ENCODE results near the gene NPC1. TPM values are rescaled to one million over a fixed set of nuclear protein-coding genes. Genes with fewer than 3 reads are reported as not detected.

Gene NPC1
- total and polyA plus RNA-seq, 2 of the 8 experiments (the other 6 are each of a cell fraction or from before 2014, with no cell fraction given): 34.1 to 39.5 TPM

GRCh38 chr18:23583071-23583865, 3.0 kb downstream of the NPC1 start:
- Histone ChIP-seq H3K14ac (ENCODE audit: insufficient read length) (no peak overlapping the region), H3K23me2 (ENCODE audit: low read depth, low read length) (peaks cover 9% of the 10 kb centered on the region), H2BK15ac (ENCODE audit: low read length) (no peak overlapping the region), H4K5ac (ENCODE audit: insufficient read length, low read depth, low read length) (no peak overlapping the region), H2BK12ac (ENCODE audit: low read depth, low read length) (no peak overlapping the region), H3K23ac (ENCODE audit: insufficient read length) (no peak overlapping the region), H3K9me3 (ENCODE audit: insufficient read depth in 2 of 2, low read depth in 1 of 2, low read length in 1 of 2) (no peaks in the 10 kb centered on the region), H3K4me2 (ENCODE audit: insufficient read depth in 1 of 2, low read depth in 2 of 2, low read length in 2 of 2) (no peak overlapping the region), H3K4me3 (ENCODE audit: extremely low read depth in 1 of 4, insufficient read depth in 2 of 4, low read depth in 3 of 4, low read length in 4 of 4) (no peak overlapping the region), H3K18ac (ENCODE audit: extremely low read depth, low read length) (no peak overlapping the region), H4K8ac (ENCODE audit: extremely low read depth, insufficient read depth, low read length) (no peak overlapping the region), H2AK5ac (ENCODE audit: low read depth, low read length) (no peak overlapping the region), H3K4ac (replicated peaks; ENCODE audit: insufficient read length, low read depth, low read length) (no peak overlapping the region), H2BK5ac (ENCODE audit: low read depth, low read length) (no peak overlapping the region), H3K27ac (ENCODE audit: low read depth, low read length) (no peak overlapping the region), H2BK20ac (ENCODE audit: low read length) (no peak overlapping the region), H3K27me3 (replicated peaks in 1 of 4; ENCODE audit: control insufficient read depth in 3 of 4, extremely low read depth in 1 of 4, insufficient read depth in 3 of 4, low read length in 3 of 4) (peaks cover 0 to 2% (median 0%) of the 10 kb centered on the region in 4 experiments; a peak in 1 of 7 replicates), H3K9ac (replicated peaks in 1 of 4; ENCODE audit: extremely low read depth in 1 of 4, low read depth in 3 of 4, low read length in 3 of 4) (no peak overlapping the region), H3K56ac (replicated peaks; ENCODE audit: insufficient read length, low read depth, low read length) (no peak overlapping the region), H2BK120ac (replicated peaks; ENCODE audit: low read depth, low read length) (no peak overlapping the region), H4K20me1 (replicated peaks in 1 of 2; ENCODE audit: control insufficient read depth in 1 of 2, insufficient read depth in 2 of 2, low read length in 2 of 2) (peaks cover 0 to 4% of the 10 kb centered on the region in 2 experiments), H3K79me2 (ENCODE audit: control insufficient read depth in 1 of 2, insufficient read depth in 2 of 2, low read length in 2 of 2) (peaks cover 0 to 62% of the 10 kb centered on the region in 2 experiments; a peak in 2 of 4 replicates), H4K91ac (replicated peaks; ENCODE audit: insufficient read length, low read length) (no peak overlapping the region), H3K79me1 (ENCODE audit: low read depth, low read length) (peaks cover 12% of the 10 kb centered on the region), H2AFZ (ENCODE audit: low read length) (no peak overlapping the region), H3K36me3 (ENCODE audit: control insufficient read depth in 2 of 4, insufficient read depth in 4 of 4, low read length in 3 of 4) (peaks cover 0 to 4% (median 0%) of the 10 kb centered on the region in 4 experiments; a peak in 1 of 8 replicates), H3K4me1 (replicated peaks in 1 of 4; ENCODE audit: control insufficient read depth in 3 of 4, insufficient read depth in 4 of 4, low read length in 3 of 4) (peaks cover 0 to 3% (median 1%) of the 10 kb centered on the region in 4 experiments; a peak in 3 of 7 replicates)
- TF ChIP-seq TEAD4 (IDR thresholded peaks at IDR 0.05; ENCODE audit: low read depth, low read length): no peak
- TF ChIP-seq CTCF (IDR thresholded peaks at IDR 0.05; ENCODE audit: control extremely low read depth in 1 of 3, insufficient read depth in 1 of 3, low read depth in 1 of 3, low read length in 3 of 3): no peak
- DNase-seq (ENCODE audit: low read depth in 1 of 2, low spot score in 2 of 2) (no peak), FAIRE-seq (no peak)
- ChIA-PET CTCF (ENCODE audit: partially characterized antibody) (interaction anchor here (0.6 to 2.2 kb wide), 2 partner anchors 14 to 221 kb away, joined by 4 to 9 read pairs; no protein-coding TSS in a partner anchor), POLR2A (ENCODE audit: partially characterized antibody) (no interaction called here)
- WGBS, 2 experiments (ENCODE audit: extremely low coverage in 1 of 2, insufficient coverage in 1 of 2, insufficient read length in 1 of 2, insufficient replicate concordance in 2 of 2, low coverage in 1 of 2, low lambda C conversion rate in 2 of 2, missing lambda C conversion rate in 1 of 2): 88% methylated on average over 5 of the region's 5 CpGs; no CpG with 5 or more reads in 1 of the 2 experiments

Measured in H1 (cell line).